Testis (tissue), 3 donors: Measurements from ENCODE around the gene GLG1. TPM values are rescaled to one million over a fixed set of nuclear protein-coding genes. Genes with fewer than 3 reads are reported as not detected.

Source experiments
- DNase-seq: peaks from one replicate; pipeline ENCODE4 v3.0.0-alpha.2; 2019
- H3K27ac ChIP-seq, 2 donors: fragments of 200-600 bp; sonication (generic); one replicate each; pipeline ENCODE4 v1.5.1; 2019
- H3K27me3 ChIP-seq: fragments of 200-600 bp; sonication (generic); one replicate; pipeline ENCODE4 v1.5.1; 2019
- H3K36me3 ChIP-seq: fragments of 200-600 bp; sonication (generic); one replicate; pipeline ENCODE4 v1.5.1; 2017; ENCODE audit warnings: low read depth; ENCODE audit errors: missing control alignments
- H3K4me1 ChIP-seq: fragments of 200-600 bp; sonication (generic); one replicate; pipeline ENCODE4 v1.5.1; 2019
- H3K4me3 ChIP-seq, 2 donors: fragments of 200-600 bp; sonication (generic); one replicate each; pipeline ENCODE4 v1.5.1; 2017 to 2019
- H3K9me3 ChIP-seq: fragments of 200-600 bp; sonication (generic); one replicate; pipeline ENCODE4 v1.5.1; 2017
- CTCF ChIP-seq, 3 experiments: fragments of 450-650 bp in 2 of 3; fragments of 200-600 bp in 1 of 3; sonication (generic) in 1 of 3; IDR thresholded peaks; one replicate each; pipeline ENCODE4 v1.5.1; 2016 to 2019; ENCODE audit warnings: antibody characterized with exemption in 3 of 3, mild to moderate bottlenecking in 2 of 3, moderate library complexity in 1 of 3
- POLR2A ChIP-seq: fragments of 450-650 bp; IDR thresholded peaks from one replicate; pipeline ENCODE4 v1.6.1; 2017; ENCODE audit warnings: antibody characterized with exemption, mild to moderate bottlenecking, moderate library complexity
- WGBS, 2 donors: methylation state at CpG; one replicate each; pipeline ENCODE4 v1.1.5; 2018; 5-methylcytosine and 5-hydroxymethylcytosine counted together
- intact Hi-C: fragments of 100-400 bp; cut with DNase I; formaldehyde crosslinking; loops from one replicate; pipeline ENCODE4 v1.15.1; 2023; ENCODE audit warnings: low total_unique reads
- polyA plus RNA-seq: library from polyadenylated mRNA; stranded (reverse); fragments of 350-450 nt; fragmentation: Illumina TruSeq; extraction: RNeasy Lipid Tissue Mini Kit (QIAGEN cat#74804); gene quantifications from one replicate; pipeline ENCODE4 v1.2.3, GENCODE V29; 2014; ENCODE audit warnings: low read depth, low replicate concordance; ENCODE audit not compliant: insufficient read depth
- total RNA-seq, 2 donors: library from RNA; depleted of rRNA; stranded (reverse); fragments of >200 nt; gene quantifications; one replicate each; pipeline ENCODE4 v1.2.3, GENCODE V29; 2016

GLG1 gene
- total and polyA plus RNA-seq, 3 donors from 2014 or later, result 151 to 268 (median 206) TPM

GRCh38 chr16:74562117-74562516 is 44.8 kb downstream of the GLG1 start:
- 86 to 89% methylated on average over 1 of the region's 1 CpG for WGBS, 2 donors

GRCh38 chr16:74561626-74562025 is 45.3 kb downstream of the GLG1 start:
- Histone ChIP-seq H3K27ac (no peak overlapping the region), H3K4me3 (no peak overlapping the region), H3K9me3 (no peaks in the 10 kb centered on the region), H3K27me3 (no peaks in the 10 kb centered on the region), H3K4me1 (no peaks in the 10 kb centered on the region), H3K36me3 (no peaks in the 10 kb centered on the region)
- no peak for DNase-seq
- WGBS, 2 donors, result 80 to 98% methylated on average over 2 of the region's 2 CpGs
- intact Hi-C loops, result no loop called here
- TF ChIP-seq POLR2A (no peak), CTCF (IDR thresholded peaks at IDR 0.05) (no peak)

More at GRCh38 chr16:74562117-74562516, 44.8 kb downstream of the GLG1 start:
- no peak for DNase-seq
- intact Hi-C loops, result no loop called here
- Histone ChIP-seq H3K36me3 (no peaks in the 10 kb centered on the region), H3K9me3 (no peaks in the 10 kb centered on the region), H3K27ac (no peak overlapping the region), H3K4me3 (no peak overlapping the region), H3K4me1 (no peaks in the 10 kb centered on the region), H3K27me3 (no peaks in the 10 kb centered on the region)
- TF ChIP-seq POLR2A, result no peak
- TF ChIP-seq CTCF (IDR thresholded peaks at IDR 0.05), result no peak

- Histone ChIP-seq H3K9me3 (no peaks in the 10 kb centered on the region), H3K4me1 (no peaks in the 10 kb centered on the region), H3K27ac (no peak overlapping the region), H3K4me3 (no peak overlapping the region), H3K36me3 (no peaks in the 10 kb centered on the region), H3K27me3 (no peaks in the 10 kb centered on the region)
- 90 to 91% methylated on average over 3 of the region's 3 CpGs for WGBS, 2 donors
- intact Hi-C loops, result no loop called here
- DNase-seq, result no peak
- no peak for TF ChIP-seq POLR2A
Measured at GRCh38 chr16:74560912-74561311, 46.0 kb downstream of the GLG1 start.

GRCh38 chr16:74558873-74559272 is 48.0 kb downstream of the GLG1 start:
- H3K27ac ChIP-seq, result no peak overlapping the region
- no peaks in the 10 kb centered on the region for H3K4me1 ChIP-seq
- intact Hi-C loops, result no loop called here
- H3K4me3 ChIP-seq, result no peak overlapping the region
- H3K27me3 ChIP-seq, result no peaks in the 10 kb centered on the region
- WGBS, 2 donors, result 80 to 84% methylated on average over 4 of the region's 4 CpGs
- H3K36me3 ChIP-seq, result no peaks in the 10 kb centered on the region
- DNase-seq, result no peak
- H3K9me3 ChIP-seq, result no peaks in the 10 kb centered on the region
- TF ChIP-seq POLR2A (no peak), CTCF (IDR thresholded peaks at IDR 0.05) (no peak)

GRCh38 chr16:74557275-74557674 is 49.6 kb downstream of the GLG1 start:
- Histone ChIP-seq H3K4me3 (no peak overlapping the region), H3K4me1 (no peaks in the 10 kb centered on the region), H3K27me3 (no peaks in the 10 kb centered on the region), H3K27ac (no peak overlapping the region), H3K9me3 (no peaks in the 10 kb centered on the region), H3K36me3 (no peaks in the 10 kb centered on the region)
- intact Hi-C loops, result no loop called here
- TF ChIP-seq POLR2A (no peak), CTCF (IDR thresholded peaks at IDR 0.05) (no peak)
- DNase-seq, result no peak
- 75 to 87% methylated on average over 1 of the region's 1 CpG for WGBS, 2 donors
